GM23248 (cell line): ENCODE measurements around the gene TAF1. TPM values are rescaled to one million over a fixed set of nuclear protein-coding genes. Genes with fewer than 3 reads are reported as not detected.

Experiments used
- DNase-seq: peaks from one replicate; pipeline ENCODE4 v3.0.0-alpha.2; 2015
- H2AFZ ChIP-seq: fragments of 200-600 bp; sonication (generic); 2 replicates; pipeline ENCODE4 v1.6.1; 2016; ENCODE audit warnings: antibody characterized with exemption
- H3F3A ChIP-seq: fragments of 200-600 bp; sonication (generic); 2 replicates; pipeline ENCODE4 v1.6.1; 2016; ENCODE audit warnings: mild to moderate bottlenecking, antibody characterized with exemption, mixed run types; ENCODE audit not compliant: insufficient read depth
- H3K27ac ChIP-seq: fragments of 200-600 bp; sonication (generic); 2 replicates; pipeline ENCODE4 v1.5.1; 2016; ENCODE audit warnings: mild to moderate bottlenecking
- H3K27me3 ChIP-seq: fragments of 200-600 bp; sonication (generic); replicated peaks from 2 replicates; pipeline ENCODE4 v1.6.1; 2016; ENCODE audit warnings: mild to moderate bottlenecking; ENCODE audit not compliant: insufficient read depth
- H3K36me3 ChIP-seq: fragments of 200-600 bp; sonication (generic); 2 replicates; pipeline ENCODE4 v1.6.1; 2016; ENCODE audit warnings: low read depth, mild to moderate bottlenecking
- H3K4me1 ChIP-seq: fragments of 200-600 bp; sonication (generic); 2 replicates; pipeline ENCODE4 v1.6.1; 2016; ENCODE audit warnings: mild to moderate bottlenecking; ENCODE audit not compliant: insufficient read depth
- H3K4me2 ChIP-seq: fragments of 200-600 bp; sonication (generic); one replicate; pipeline ENCODE4 v1.6.1; 2016; ENCODE audit warnings: mild to moderate bottlenecking; ENCODE audit not compliant: unreplicated experiment
- H3K4me3 ChIP-seq: fragments of 200-600 bp; sonication (generic); 2 replicates; pipeline ENCODE4 v1.5.1; 2016; ENCODE audit warnings: mild to moderate bottlenecking
- H3K79me2 ChIP-seq: fragments of 200-600 bp; sonication (generic); 2 replicates; pipeline ENCODE4 v1.6.1; 2016; ENCODE audit warnings: mild to moderate bottlenecking; ENCODE audit not compliant: insufficient read depth
- H3K9ac ChIP-seq: fragments of 200-600 bp; sonication (generic); 2 replicates; pipeline ENCODE4 v1.6.1; 2016; ENCODE audit warnings: mild to moderate bottlenecking
- H3K9me2 ChIP-seq: fragments of 200-600 bp; sonication (generic); 2 replicates; pipeline ENCODE4 v1.6.1; 2016; ENCODE audit warnings: mixed run types, mild to moderate bottlenecking, moderate library complexity; ENCODE audit not compliant: insufficient read depth
- H3K9me3 ChIP-seq: fragments of 200-600 bp; sonication (generic); one replicate; pipeline ENCODE4 v1.6.1; 2017; ENCODE audit warnings: low read depth
- H4K20me1 ChIP-seq: fragments of 200-600 bp; sonication (generic); 2 replicates; pipeline ENCODE4 v1.6.0; 2016; ENCODE audit not compliant: insufficient read depth
- EZH2 ChIP-seq: fragments of 200-600 bp; sonication (generic); IDR thresholded peaks from 2 replicates; pipeline ENCODE4 v1.6.1; 2018; ENCODE audit warnings: antibody characterized with exemption, mild to moderate bottlenecking; ENCODE audit not compliant: insufficient read depth, poor library complexity, severe bottlenecking
- EZH2phosphoT487 ChIP-seq: fragments of 200-600 bp; sonication (generic); IDR thresholded peaks from 2 replicates; pipeline ENCODE4 v1.6.1; 2018; ENCODE audit warnings: antibody characterized with exemption, moderate library complexity, mild to moderate bottlenecking, low read depth; ENCODE audit not compliant: insufficient read depth
- WGBS, 2 experiments: methylation state at CpG; one replicate each; pipeline ENCODE4 v1.1.6; 2015 to 2017; ENCODE audit warnings: low lambda C conversion rate in 2 of 2, low coverage in 1 of 2; ENCODE audit errors: missing lambda C conversion rate in 2 of 2; 5-methylcytosine and 5-hydroxymethylcytosine counted together
- in situ Hi-C: fragments of 300-500 bp; cut with MboI; formaldehyde crosslinking; loops from 2 replicates; pipeline ENCODE4 v1.15.0; 2020
- polyA plus RNA-seq: library from polyadenylated mRNA; unstranded; fragments of >200 nt; fragmentation: Nextera tagmentation; extraction: Ambion mirVana; gene quantifications from 2 replicates; pipeline ENCODE4 v1.2.1, GENCODE V29; 2016
- total RNA-seq: library from RNA; depleted of rRNA; stranded (reverse); fragments of >200 nt; shearing (Covaris generic); gene quantifications from 2 replicates; pipeline ENCODE4 v1.2.3, GENCODE V29; 2014

The TAF1 gene
- total and polyA plus RNA-seq, 2 experiments from 2014 or later: 5.3 to 12.5 TPM

GRCh38 chrX:71453056-71453455 lies 86.9 kb downstream of the TAF1 start:
- no peak overlapping the region for H3K27ac ChIP-seq
- H3K79me2 ChIP-seq: no peaks in the 10 kb centered on the region
- no peaks in the 10 kb centered on the region for H3K27me3 ChIP-seq
- no peaks in the 10 kb centered on the region for H4K20me1 ChIP-seq
- peaks cover 15% of the 10 kb centered on the region; the same call in 1 of the 2 replicates for H3K36me3 ChIP-seq
- no peak overlapping the region for H3K9ac ChIP-seq
- H3K9me3 ChIP-seq: no peaks in the 10 kb centered on the region
- TF ChIP-seq EZH2phosphoT487: no peak
- no peak for TF ChIP-seq EZH2
- DNase-seq: no peak
- no peaks in the 10 kb centered on the region for H3K9me2 ChIP-seq
- 100% methylated on average over 2 of the region's 4 CpGs for WGBS, 2 experiments
- in situ Hi-C loops: no loop called here
- H3K4me1 ChIP-seq: no peaks in the 10 kb centered on the region
- H2AFZ ChIP-seq: no peak overlapping the region
- no peak overlapping the region for H3K4me2 ChIP-seq
- H3K4me3 ChIP-seq: no peak overlapping the region
- H3F3A ChIP-seq: no peaks in the 10 kb centered on the region

DNA sequence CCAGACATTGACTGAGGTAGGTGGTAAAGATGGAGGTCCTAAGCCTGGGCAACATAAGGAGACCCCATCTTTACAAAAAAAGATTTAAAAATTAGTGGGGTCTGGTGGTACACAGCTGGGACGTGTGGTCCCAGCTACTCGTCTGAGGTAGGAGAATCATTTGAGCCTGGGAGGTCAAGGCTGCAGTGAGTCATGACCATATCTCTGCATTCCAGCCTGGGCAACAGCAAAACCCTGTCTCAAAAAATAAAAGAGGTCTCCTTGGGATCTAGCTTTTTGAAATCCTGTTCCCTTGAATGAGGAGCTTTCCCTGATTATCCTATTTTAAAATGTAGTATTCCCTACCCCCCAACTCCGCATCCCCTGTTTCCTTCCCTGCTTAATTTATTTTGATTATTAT lies 88.1 kb downstream of the TAF1 start:
- H2AFZ ChIP-seq: no peak overlapping the region
- in situ Hi-C loops: no loop called here

GRCh38 chrX:71458866-71459265 lies 92.7 kb downstream of the TAF1 start:
- no peaks in the 10 kb centered on the region for H3F3A ChIP-seq
- no peak overlapping the region for H3K4me2 ChIP-seq
- in situ Hi-C loops: no loop called here
- H4K20me1 ChIP-seq: no peaks in the 10 kb centered on the region
- DNase-seq: no peak
- H3K79me2 ChIP-seq: no peaks in the 10 kb centered on the region
- no peak for TF ChIP-seq EZH2
- TF ChIP-seq EZH2phosphoT487: no peak
- H3K9me3 ChIP-seq: no peaks in the 10 kb centered on the region
- H3K27me3 ChIP-seq: no peaks in the 10 kb centered on the region
- WGBS, 2 experiments: 99 to 100% methylated on average over 6 of the region's 6 CpGs
- no peaks in the 10 kb centered on the region for H3K9me2 ChIP-seq
- no peak overlapping the region for H3K27ac ChIP-seq
- peaks cover 32% of the 10 kb centered on the region; the same call in 1 of the 2 replicates for H3K36me3 ChIP-seq
- H3K9ac ChIP-seq: no peak overlapping the region
- no peak overlapping the region for H3K4me3 ChIP-seq
- no peak overlapping the region for H2AFZ ChIP-seq
- no peaks in the 10 kb centered on the region for H3K4me1 ChIP-seq

More for the DNA sequence above, 88.1 kb downstream of the TAF1 start:
- DNase-seq: peak; percentile 16
- Histone ChIP-seq H3F3A (no peaks in the 10 kb centered on the region), H3K79me2 (no peaks in the 10 kb centered on the region), H3K9ac (no peak overlapping the region), H4K20me1 (no peaks in the 10 kb centered on the region), H3K27ac (no peak overlapping the region), H3K27me3 (no peaks in the 10 kb centered on the region), H3K4me1 (no peaks in the 10 kb centered on the region), H3K9me3 (no peaks in the 10 kb centered on the region), H3K36me3 (peaks cover 19% of the 10 kb centered on the region; the same call in 1 of the 2 replicates), H3K4me2 (no peak overlapping the region), H3K4me3 (no peak overlapping the region), H3K9me2 (no peaks in the 10 kb centered on the region)
- 40 to 55% methylated on average over 3 of the region's 3 CpGs for WGBS, 2 experiments
- TF ChIP-seq EZH2phosphoT487 (no peak), EZH2 (no peak)

DNA sequence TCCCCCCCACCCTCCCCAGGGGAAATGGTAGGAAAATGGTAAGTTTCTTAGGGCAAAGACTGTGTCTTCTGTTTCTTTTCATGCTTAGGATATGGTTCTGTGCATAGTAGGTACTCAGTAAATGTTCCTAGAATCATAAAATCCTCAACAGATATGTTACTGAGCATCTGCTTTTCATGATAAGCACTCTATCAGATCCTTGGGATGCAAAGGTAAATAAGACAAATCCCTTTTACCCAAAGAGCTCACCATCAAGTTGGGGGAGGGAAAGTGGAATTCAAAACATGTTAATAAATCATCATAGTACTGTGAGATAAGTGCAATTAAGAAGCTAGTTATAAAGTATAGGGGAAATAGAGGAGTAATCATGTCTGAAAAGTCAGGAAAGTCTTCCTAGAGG lies 98.8 kb downstream of the TAF1 start:
- Histone ChIP-seq H3K4me1 (no peaks in the 10 kb centered on the region), H3K79me2 (no peaks in the 10 kb centered on the region), H3K9ac (no peak overlapping the region), H3K36me3 (peaks cover 18% of the 10 kb centered on the region; the same call in 1 of the 2 replicates), H3K27me3 (no peaks in the 10 kb centered on the region), H4K20me1 (no peaks in the 10 kb centered on the region), H3K9me3 (no peaks in the 10 kb centered on the region), H3K4me2 (no peak overlapping the region), H3K27ac (no peak overlapping the region), H3K9me2 (no peaks in the 10 kb centered on the region), H2AFZ (no peak overlapping the region), H3K4me3 (no peak overlapping the region), H3F3A (no peaks in the 10 kb centered on the region)
- no peak for DNase-seq
- in situ Hi-C loops: no loop called here
- TF ChIP-seq EZH2phosphoT487 (no peak), EZH2 (no peak)

- Histone ChIP-seq H4K20me1 (no peaks in the 10 kb centered on the region), H3F3A (no peaks in the 10 kb centered on the region), H3K27me3 (no peaks in the 10 kb centered on the region), H3K79me2 (no peaks in the 10 kb centered on the region), H3K4me2 (no peak overlapping the region), H3K27ac (no peak overlapping the region), H2AFZ (no peak overlapping the region), H3K9ac (no peak overlapping the region), H3K4me3 (no peak overlapping the region), H3K9me2 (no peaks in the 10 kb centered on the region), H3K9me3 (no peaks in the 10 kb centered on the region), H3K36me3 (peaks cover 10% of the 10 kb centered on the region; the same call in 1 of the 2 replicates), H3K4me1 (no peaks in the 10 kb centered on the region)
- 76 to 88% methylated on average over 5 of the region's 5 CpGs for WGBS, 2 experiments
- DNase-seq: peak; percentile 2
- in situ Hi-C loops: no loop called here
- no peak for TF ChIP-seq EZH2
- no peak for TF ChIP-seq EZH2phosphoT487
Observed at GRCh38 chrX:71466979-71467523, 100.9 kb downstream of the TAF1 start.
